Hematopoietic multipotent progenitor cell treated with erythropoietin and hydrocortisone succinate and interleukin-3 and kit ligand, for 8 days (in vitro differentiated cells): ENCODE data around the gene COQ8B.

Experiments
- DNase-seq: peaks from one replicate; pipeline ENCODE4 v3.0.0-alpha.2; 2015

COQ8B gene

DNA sequence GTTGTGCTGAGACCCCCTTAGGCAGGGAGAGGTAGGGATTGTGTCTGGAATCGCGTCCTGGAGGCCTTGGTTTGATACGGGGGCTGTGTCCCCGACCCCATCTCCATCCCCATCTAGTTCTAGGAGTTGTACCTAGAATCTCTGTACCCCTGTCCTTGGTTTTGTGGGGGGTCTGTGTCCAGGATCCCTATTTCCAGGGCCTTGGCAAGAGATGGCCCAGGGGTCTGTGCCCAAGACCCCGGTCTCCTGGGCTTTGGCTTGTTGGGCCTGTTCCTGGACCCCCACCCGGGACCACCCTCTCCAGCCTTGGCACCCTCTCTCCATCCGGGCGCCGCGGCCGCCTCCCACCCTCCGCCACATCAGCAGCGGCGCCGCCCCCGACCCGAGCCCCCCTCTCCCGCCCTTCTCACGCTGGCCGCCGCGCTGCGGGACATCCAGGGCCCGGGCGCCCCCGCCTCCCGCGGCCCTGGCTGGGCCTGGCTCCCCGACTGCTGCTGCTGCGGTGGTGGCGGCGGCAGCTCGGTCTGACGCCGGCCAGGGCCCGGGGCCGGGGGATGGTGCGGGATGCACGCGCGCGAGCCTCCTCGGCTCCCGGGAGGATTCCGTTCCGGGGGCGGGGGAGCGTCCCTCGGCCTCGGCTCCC is 26.5 kb downstream of the COQ8B start, which contains the start of gene NUMBL:
NUMBL (minus strand) TSS at position 602 of the 643 bp plus-strand sequence; CDS start at position 434, 168 bp downstream.
- DNase-seq, result no peak

DNA sequence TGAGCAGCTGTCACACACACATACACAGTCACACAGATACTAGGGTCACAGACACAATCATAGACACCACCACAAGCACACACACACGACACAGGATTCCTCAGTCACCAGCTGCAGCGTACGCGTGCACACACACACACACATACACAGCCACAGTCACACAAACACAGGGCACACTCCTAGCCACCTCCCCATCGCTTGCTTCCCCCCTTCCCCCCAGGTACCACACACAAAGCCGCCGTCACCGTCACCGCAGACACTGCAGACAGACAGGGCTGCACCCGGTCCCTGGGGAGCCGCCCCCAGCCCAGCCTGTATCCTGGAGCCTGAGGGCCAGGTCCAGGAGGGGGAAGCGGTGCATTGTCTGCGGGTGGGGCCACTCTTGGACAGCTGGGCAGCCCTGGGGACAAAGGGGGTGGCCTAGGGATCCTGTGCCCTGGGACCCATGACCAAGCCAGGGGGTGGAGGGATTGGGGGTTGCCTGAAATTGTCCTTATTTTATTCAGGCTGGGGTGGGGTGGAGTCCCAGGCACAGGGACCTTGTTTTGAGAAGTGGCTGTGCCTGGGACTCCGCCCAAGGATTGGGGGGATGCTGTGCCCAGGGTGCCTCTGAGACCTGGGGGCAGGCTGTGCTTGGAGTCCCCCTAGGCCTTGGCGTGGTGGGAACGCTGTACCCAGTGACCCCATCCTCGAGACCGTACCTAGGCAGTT is 27.2 kb downstream of the COQ8B start:
- DNase-seq, result no peak

DNA sequence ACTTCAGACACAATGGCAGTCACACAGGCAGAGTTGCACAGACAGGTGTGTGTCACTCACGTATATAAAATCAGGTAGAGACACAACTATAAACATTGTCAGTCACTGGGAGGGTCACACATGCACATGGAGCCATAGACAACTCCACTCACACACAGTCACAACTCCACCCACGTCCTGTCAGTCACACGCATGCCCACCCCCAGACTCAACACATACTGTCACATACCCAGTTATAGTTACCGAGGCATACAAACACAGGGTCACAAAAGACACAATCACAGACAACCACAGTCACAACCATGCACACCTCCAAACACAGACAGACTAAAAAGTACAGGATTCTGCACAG is 27.7 kb downstream of the COQ8B start:
- no peak for DNase-seq

DNA sequence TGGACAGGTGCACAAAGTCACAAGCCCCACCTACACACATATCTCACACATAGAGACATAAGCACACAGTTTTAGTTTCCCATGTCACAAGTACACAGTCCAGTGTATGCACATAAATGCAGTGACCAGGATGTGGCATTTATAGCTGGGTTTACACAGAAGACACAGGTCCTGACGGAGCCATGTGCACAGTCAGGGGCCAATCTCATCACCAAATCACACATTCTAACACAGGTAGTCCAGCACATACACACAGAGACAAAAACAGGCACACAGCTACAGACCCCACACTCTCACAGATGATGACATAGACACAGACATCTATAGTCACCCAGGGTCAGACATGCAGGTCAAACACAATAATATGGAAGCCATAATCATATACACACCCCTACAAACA is 28.4 kb downstream of the COQ8B start:
- DNase-seq, result no peak

DNA sequence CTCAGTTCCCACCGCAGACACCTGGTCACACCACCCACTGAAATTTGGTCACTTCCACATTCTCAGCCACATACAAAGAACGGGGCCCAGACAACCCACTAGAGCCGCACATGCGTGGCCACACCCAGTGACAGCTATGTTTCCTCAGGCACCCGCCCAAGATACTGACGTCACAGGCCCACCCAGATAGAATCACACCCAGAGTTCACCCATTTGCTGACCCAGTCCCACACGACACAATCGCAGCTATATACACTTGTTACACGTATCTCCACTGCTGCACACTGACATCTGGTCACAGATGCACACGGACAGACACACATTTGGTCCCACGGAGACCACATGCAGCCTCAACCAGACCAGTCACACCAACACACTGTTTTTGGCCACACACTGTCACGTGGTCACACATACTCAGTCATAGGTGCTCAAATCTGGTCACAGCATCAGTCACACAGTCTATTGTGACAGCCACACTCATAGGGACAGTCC is 29.1 kb downstream of the COQ8B start:
- peak; percentile 86 for DNase-seq

DNA sequence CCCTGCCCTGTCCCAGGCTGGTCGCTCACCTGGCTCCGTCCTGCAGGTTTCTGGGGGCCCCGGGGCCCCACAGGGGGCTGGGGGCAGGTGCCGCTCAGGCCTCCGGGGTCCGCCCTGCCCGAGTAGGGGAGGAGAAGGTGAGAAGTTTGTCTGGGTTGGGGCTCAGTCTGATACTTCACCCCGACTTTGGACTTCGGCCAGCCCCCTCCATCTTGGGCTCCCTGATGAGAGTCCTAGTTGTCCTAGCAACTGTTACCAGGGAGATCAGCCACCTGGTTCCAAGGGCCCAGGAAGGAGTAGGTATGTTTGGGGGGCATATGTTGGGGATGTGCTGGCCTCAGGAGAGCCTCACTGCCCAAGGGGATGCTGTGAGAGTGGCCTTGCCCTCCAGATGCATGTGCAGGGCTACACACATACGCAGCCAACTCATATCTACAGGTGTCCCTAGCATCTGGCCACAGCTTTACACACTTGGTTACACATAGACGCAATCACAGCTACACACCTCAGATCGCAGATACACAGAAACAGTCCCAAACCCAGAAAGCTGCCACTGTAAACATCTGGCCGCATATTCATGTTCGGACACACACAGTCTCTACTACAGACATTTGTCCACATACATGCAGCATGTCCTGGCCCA is 29.7 kb downstream of the COQ8B start:
- DNase-seq, result no peak

DNA sequence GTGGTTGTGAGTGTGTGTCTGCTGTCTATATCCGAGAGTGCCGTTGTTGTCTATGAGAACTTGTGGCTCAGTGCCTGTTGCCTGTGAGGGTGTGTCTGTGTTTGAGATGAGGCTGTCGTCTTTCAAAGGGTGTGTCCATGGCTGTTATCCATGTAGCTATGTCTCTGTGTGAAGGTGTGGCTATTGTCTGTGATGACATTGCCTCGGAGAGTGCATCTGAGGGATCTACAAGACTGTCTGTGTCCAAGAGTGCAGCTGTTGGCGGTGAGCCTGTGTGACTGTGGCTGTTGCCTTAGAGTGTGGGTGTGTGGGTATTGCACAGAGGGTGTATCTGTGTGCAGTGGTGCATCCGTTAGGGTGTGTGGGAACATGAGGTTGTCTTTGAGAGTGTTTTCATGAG is 31.1 kb downstream of the COQ8B start:
- peak; percentile 87 for DNase-seq

DNA sequence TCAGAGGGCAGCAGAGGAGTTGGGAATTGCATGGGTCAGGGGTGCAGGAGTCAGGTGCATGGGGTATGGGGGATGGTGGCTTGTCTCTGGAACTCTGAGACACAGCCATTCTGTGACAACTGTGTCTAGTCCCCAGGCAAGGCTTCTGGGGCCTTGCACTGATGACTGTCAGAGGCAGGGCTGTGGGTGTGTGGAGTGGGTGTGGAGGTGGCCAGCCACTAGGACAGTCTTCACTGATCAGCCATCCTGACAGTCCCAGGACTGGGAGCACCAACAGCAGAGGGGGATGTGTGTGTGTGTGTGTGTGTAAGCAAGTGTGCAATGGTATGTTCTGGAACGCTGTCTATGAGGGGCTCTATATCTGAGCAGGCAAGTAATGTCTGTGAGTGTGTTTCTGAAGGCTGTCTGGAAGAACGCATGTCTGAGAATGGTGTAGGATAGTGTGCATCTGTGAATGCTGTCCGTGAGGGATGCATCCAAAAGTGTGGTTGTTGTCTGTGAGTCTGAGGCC is 31.6 kb downstream of the COQ8B start:
- no peak for DNase-seq

DNA sequence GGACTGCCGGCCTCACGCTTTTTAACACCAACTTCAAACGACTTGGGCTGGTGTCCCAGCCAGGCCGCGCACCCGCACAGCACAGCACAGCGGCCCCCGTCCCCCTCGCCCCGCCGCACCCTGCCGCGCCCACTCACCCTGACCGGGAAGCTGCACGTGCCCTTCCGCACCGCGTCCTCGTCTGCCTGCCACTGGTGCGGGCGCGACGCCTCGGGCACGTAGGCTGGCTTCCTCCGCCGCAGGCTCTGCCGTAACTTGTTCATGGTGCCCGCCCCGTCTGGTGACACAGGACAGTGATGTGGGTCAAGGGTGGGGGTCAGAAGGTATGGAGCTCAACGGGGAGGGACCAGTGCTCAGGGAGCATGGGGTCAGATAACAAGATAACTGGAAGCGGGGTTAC is 32.4 kb downstream of the COQ8B start:
- DNase-seq, result no peak

DNA sequence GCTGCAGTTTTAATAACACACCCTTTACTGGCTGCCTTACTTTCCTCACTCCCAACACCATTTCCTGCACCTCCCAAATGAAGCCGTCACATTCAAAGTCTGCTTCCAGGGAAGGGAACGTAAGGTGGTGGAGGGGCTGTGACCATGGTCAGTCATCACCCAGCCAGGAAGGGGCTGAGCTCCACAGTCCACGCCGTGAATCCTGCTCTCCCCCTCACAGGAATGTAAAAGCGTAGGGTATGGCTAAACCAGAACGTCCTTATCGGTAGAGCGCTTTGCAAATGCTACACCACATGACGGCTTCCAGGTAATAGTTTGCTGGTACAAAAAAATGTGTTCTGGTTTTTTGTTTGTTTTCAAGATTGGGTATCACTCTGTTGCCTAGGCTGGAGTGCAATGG is 33.2 kb downstream of the COQ8B start:
- DNase-seq, result no peak

DNA sequence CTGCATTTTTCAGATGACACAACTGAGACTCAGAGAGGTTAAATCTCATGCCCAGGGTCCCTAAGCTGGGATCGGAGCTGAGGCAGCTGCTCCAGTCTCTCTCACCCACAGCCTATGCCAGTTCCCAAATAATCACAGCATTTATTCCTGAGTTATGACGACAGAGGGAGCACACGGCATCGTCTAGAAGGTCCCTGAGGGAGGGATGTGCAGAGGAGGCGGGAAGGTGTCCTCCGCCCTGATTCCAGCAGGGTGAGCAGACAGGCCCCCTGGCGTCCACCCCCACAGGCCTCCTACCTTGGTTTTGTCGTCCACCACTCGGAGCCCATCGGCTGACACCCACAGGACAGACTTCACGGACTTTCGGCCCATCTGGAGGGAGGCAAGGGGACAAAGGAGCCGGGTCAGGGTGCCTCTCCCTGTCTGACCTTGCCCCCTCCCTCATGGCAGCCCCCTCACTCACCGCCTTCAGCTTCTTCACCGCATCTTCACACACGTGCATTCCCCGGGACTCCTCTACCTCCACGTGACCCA is 34.2 kb downstream of the COQ8B start:
- no peak for DNase-seq

DNA sequence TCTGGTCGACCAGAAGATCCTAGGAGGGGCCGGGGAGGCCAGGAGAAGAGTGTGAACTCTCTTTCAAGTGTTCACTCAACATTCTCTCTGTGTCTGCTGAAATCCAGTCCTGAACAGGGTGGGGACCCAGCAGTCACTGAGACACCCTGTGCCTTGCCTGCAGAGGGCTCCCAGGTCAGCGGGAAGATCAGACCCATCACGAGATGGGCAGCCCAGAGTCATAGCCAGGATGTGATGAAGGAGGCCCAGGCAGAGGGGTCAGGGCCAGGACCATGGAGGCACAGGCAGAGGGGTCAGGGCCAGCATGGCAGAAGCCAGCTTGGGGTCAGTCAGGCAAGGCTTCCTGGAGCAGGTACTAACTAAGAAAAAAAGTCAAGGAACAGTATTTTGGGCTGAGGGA is 35.6 kb downstream of the COQ8B start:
- DNase-seq, result no peak

DNA sequence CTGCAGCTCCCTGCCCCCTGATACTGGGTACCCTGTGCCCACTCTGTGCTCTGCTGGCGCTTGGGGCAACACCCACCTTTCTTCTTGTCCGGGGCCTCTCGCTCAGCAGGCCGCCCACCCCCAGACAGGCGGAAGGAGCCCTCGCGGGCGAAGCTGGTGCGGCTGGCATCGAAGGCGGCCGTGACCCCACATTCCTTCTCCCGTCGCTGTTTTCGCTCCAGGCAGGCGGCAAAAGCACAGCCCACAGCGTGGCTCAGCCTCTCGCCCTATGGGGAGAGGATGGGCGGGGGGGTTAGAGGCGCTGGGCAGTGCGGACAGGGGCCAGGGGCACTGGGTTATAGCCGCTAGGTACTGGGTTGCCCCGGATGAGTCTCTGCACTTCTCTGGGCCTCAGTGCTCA is 39.5 kb downstream of the COQ8B start:
- no peak for DNase-seq

DNA sequence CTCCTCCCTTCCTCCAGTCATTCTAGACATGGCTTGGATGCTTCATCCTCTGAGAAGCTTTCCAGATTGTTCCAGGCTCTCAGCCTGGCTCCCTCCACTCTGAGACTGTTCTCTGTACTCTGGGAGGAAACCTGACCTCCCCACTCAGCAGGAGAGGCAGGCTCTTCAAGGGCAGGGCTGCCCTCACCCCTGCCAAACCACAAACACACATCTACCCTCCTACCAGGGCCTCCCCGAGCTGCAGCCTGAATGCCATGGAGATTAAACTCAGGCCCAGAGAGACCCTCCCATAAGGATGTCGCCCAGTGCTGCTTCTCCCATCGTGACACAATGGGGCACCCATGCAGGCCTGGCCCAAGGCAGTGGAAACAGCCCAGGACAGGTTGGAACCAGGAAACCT is 42.4 kb downstream of the COQ8B start:
- DNase-seq, result peak; percentile 71

DNA sequence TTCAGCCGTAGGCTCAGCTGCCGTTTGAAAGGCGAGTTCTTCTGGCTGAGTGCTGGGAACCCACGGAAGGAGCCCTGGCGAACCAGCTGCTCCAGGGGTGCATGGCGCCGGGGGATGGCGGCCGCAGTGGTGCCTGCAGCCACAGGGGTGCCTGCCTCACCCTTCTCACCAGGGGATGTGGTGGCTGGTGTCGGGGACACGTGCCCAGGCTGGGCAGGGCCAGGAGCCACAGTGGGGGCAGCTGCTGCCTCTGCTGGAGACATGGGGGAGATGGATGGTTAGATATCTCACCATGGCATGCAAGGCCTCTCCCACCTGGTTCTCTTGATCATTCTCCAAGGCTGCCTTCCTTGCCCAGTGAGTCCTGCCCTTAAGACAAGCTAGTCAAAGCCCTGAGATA is 43.3 kb downstream of the COQ8B start:
- peak; percentile 48 for DNase-seq

DNA sequence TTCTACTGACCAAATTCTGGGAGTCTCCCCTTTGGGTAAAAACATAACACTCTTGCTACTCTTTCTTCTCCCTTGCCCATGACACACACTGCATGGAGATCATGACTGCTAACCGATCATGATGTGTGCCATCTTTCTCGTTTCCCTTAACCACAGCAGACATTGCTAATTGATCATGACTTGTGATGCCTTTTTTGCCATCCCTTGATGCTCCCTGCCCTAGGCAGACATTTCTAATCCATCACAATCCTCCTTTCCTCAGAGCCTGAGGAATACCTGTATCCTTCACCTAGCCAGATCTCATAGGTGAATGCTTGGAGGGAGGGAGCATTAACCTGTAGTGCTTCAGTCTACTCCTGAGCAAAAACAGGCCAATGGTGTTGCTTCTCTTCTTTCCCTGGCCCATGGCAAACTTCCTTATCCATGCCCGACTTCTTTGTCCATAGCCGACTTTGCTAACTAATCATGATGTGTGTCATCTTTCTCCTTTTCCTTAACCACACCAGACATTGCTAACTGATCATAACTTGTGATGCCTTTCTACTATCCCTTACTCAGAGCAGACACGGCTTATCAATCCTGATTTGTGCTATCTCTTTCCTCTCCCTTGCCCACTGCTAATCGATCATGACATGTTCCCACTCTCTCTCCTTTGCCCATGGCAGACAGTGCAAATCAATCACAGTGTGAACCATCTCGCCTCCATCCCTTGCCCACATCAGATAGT is 44.0 kb downstream of the COQ8B start:
- DNase-seq, result no peak

DNA sequence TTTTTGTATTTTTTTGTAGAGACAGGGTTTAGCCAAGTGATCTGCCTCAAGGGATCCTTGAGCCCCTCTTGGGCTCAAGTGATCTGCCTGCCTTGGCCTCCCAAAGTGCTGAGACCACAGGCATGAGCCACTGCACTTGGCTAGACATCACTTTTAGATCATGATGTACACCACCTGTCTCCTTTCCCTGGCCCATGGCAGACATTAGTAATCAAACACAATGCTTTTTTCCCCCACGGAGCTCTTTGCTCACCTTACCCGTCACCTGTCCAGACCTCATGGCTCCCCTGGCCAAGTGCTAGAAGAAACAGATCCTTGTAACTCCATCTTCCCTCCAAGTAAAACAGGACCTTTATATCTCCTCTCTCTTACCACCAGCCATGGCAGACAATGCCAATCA is 44.6 kb downstream of the COQ8B start:
- DNase-seq, result no peak

DNA sequence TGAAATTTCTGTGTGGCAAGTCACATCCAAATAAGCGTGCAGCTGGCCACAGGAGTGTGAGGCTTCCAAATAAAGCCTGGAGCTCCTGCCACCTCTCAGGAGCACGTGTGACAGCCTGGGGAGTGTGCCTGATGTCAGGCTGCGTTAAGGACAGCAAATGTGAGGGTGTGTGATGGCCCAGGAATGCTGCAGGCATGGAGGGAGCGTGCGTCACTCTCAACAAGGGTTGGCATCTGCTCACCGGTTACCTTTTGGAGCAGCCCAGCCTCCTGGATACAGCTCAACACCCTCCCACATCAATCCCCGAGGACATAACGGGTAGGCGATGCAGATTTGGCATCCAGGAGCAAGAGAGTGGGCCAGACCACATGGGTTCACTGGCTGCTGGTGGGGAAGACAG is 45.3 kb downstream of the COQ8B start:
- no peak for DNase-seq

DNA sequence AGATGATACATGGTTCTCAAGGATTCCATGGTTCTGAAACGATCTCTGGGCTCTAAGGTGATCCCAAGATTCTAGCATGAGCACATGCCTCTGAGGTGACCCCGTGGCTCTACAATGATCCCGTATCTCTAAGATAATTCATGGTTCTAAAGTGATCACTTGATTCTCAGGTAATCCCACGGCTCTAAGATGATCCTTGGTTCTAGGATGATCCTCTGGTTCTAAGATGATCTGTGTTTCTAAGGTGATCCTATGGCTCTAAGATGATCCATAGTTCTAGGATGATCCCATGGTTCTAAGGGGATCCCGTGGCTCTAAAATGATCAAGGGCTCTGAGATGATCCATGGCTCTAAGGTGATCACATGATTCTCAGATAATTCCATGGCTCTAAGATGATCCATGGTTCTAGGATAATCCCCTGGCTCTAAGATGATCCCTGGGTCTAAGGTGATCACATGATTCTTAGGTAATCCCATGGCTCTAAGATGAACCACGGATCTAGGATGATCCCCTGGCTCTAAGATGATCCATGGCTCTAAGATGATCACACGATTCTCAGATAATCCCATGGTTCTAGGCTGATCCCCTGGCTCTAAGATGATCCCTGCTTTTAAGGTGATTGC is 47.6 kb downstream of the COQ8B start:
- DNase-seq, result no peak

DNA sequence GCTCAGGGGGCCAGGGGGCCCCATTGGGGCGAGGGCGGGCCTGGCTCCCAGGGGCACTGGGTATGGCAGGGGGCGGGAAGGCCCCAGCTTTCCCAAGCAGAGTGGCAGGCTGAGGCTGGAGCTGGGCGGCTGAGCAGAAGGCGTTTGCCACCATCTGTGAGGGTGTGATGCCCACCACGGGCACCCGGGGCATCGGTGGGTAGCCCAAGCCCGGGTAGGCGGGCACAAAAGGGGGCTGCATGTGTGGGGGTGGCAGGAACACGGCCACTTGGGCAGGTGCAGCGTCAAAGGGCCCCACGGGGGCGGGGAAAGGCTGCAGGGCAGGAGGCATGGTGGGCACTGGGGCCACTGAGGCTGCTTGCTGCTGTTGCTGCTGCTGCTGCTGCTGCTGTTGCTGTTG is 49.1 kb downstream of the COQ8B start:
- no peak for DNase-seq

DNA sequence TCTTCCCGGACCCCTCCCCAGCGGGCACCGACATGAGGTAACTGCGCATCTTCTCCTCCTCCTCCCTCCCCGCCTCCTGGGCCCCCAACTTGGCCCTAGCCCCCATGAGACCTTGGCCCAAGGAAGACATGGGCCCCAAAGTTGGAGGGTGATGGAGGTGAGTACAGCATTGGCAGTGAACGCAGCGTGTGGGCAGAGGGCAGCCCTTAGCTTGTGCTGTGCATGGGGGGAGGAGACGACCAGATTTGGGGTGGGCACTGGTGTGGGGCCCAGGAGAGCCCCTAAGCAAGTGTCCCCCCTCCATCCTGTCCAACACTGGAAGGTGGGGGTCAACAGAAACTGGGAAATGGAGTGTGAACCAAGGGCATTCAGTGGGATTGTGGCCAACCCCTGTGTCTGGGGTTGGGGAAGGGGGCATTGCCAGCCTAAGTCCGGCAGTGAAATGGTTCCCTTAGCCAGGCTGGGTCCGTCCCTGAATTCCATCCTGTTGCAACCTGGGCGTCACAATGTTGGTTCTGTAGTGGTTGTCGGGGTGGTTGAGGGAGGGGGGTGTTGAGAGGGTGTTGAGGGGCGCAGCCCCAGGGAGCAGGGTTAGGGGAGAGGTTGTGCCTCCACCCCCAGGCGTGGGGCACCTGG is 49.8 kb downstream of the COQ8B start:
- no peak for DNase-seq
